Ovary (tissue), 9 donors: Measurements from ENCODE around the gene CPEB4. TPM values are rescaled to one million over a fixed set of nuclear protein-coding genes. Genes with fewer than 3 reads are reported as not detected.
A peak's percentile ranks its signal among the peaks of the same experiment; 100 is the strongest.

Experiments
- DNase-seq, 5 donors: peaks; one replicate each; pipeline ENCODE4 v3.0.0-alpha.2; 2019 to 2020
- H3K27ac ChIP-seq, 2 donors: fragments of 200-600 bp; one replicate each; pipeline versions ENCODE4 v1.5.1 to v1.8.0; 2019 to 2022
- H3K27me3 ChIP-seq: fragments of 200-600 bp; one replicate; pipeline ENCODE4 v1.8.0; 2022
- H3K36me3 ChIP-seq: fragments of 200-600 bp; sonication (generic); one replicate; pipeline ENCODE4 v1.5.1; 2019
- H3K4me1 ChIP-seq: one replicate; pipeline ENCODE4 v1.8.1; 2013; ENCODE audit warnings: mild to moderate bottlenecking, moderate library complexity; ENCODE audit not compliant: insufficient read depth
- H3K4me3 ChIP-seq: fragments of 200-600 bp; sonication (generic); one replicate; pipeline ENCODE4 v1.5.1; 2017
- H3K9me3 ChIP-seq, 2 donors: fragments of 200-600 bp in 1 of 2; sonication (generic) in 1 of 2; one replicate each; pipeline versions ENCODE4 v1.5.1 to v1.8.1; 2013 to 2019; ENCODE audit warnings: mild to moderate bottlenecking in 1 of 2, moderate library complexity in 1 of 2
- CTCF ChIP-seq, 3 donors: fragments of 450-650 bp in 2 of 3; fragments of 200-600 bp in 1 of 3; IDR thresholded peaks; one replicate each; pipeline versions ENCODE4 v1.5.1 to v1.8.0; 2016 to 2022; ENCODE audit warnings: antibody characterized with exemption in 3 of 3, mild to moderate bottlenecking in 1 of 3
- EP300 ChIP-seq: sonication (generic); formaldehyde crosslinking; IDR thresholded peaks from one replicate; pipeline ENCODE4 v1.6.1; 2017; ENCODE audit warnings: antibody characterized with exemption
- POLR2A ChIP-seq: fragments of 450-650 bp; IDR thresholded peaks from one replicate; pipeline ENCODE4 v1.6.1; 2017; ENCODE audit warnings: antibody characterized with exemption, mild to moderate bottlenecking, moderate library complexity
- WGBS, 3 donors: extraction: QIAGEN DNeasy Blood & Tissue Kit in 1 of 3; methylation state at CpG; one replicate each; pipeline versions ENCODE4 v1.1.5 to v1.1.7; 2013 to 2017; 5-methylcytosine and 5-hydroxymethylcytosine counted together
- intact Hi-C, 4 donors: fragments of 100-400 bp; cut with DNase I; formaldehyde crosslinking; loops; one replicate each; pipeline versions ENCODE4 v1.11.0 to v1.15.1; 2022 to 2023
- polyA plus RNA-seq, 2 donors: library from polyadenylated mRNA; stranded (reverse); fragments of 200-250 nt in 1 of 2; fragments of 350-450 nt in 1 of 2; fragmentation: Illumina TruSeq in 1 of 2; extraction: RNeasy Lipid Tissue Mini Kit (QIAGEN cat#74804) in 1 of 2; gene quantifications; one replicate each; pipeline ENCODE4 v1.2.3, GENCODE V29; 2013 to 2014
- total RNA-seq, 7 donors: library from RNA; depleted of rRNA in 2 of 7; stranded (reverse); fragments of >200 nt in 2 of 7; fragmentation: NEBNext Ultra II Directional in 3 of 7; extraction: Animal tissue kit (Norgen Biotek cat#: 25700) in 3 of 7; gene quantifications; one replicate each; pipeline versions ENCODE4 v1.1.0 to v1.2.4, GENCODE V29; 2016 to 2023
- donor health status: DM: no; HTN: no; CAD: no; lungs with moderate emphysema.
- donor health status: DM: no; HTN: no; CAD: no.
- donor health status: Bipolar disorder and iron deficiency.
- donor health status: DM: yes; HTN: yes; CAD: no.
- donor health status: DM: no; HTN: no; CAD: no.
- donor health status: DM: yes; HTN: yes; CAD: no.

CPEB4 gene
- total and polyA plus RNA-seq, 9 donors = 7.2 to 50.1 (median 23.2) TPM

DNA sequence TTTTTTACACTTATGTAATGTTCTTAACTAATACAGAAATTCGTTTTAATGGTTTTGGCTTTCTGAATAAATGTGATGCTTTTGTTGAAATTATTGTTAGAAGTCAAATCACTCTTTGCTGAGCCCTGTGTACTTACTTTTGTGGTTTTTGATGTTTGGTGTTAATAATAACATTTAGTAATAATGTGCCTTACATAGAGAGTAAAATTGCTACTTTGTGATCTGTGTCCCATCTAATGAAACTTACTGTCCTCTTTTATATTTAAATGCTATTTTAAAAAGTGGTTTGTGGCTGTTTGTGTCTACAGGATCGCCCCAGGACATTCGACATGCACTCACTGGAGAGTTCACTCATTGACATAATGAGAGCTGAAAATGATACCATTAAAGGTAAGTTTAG lies 22.1 kb downstream of the CPEB4 start:
- peaks cover 3% of the 10 kb centered on the region for H3K4me1 ChIP-seq
- H3K27ac ChIP-seq = no peak overlapping the region
- H3K4me3 ChIP-seq = no peak overlapping the region
- H3K27me3 ChIP-seq = no peaks in the 10 kb centered on the region
- 78 to 85% (median 80%) methylated on average over 3 of the region's 3 CpGs for WGBS, 3 donors
- TF ChIP-seq POLR2A (no peak), CTCF (IDR thresholded peaks at IDR 0.05) (no peak), EP300 (no peak)
- intact Hi-C loops = no loop called here
- H3K36me3 ChIP-seq = no peaks in the 10 kb centered on the region
- DNase-seq = no peak
- no peaks in the 10 kb centered on the region for H3K9me3 ChIP-seq

- Histone ChIP-seq H3K4me3 (no peak overlapping the region), H3K27ac (no peak overlapping the region), H3K4me1 (peaks cover 3% of the 10 kb centered on the region), H3K36me3 (no peaks in the 10 kb centered on the region), H3K9me3 (no peaks in the 10 kb centered on the region), H3K27me3 (no peaks in the 10 kb centered on the region)
- no peak for TF ChIP-seq EP300
- TF ChIP-seq CTCF (IDR thresholded peaks at IDR 0.05) = no peak
- TF ChIP-seq POLR2A = no peak
- no peak for DNase-seq
- intact Hi-C loops = no loop called here
These were observed 23.5 kb downstream of the CPEB4 start for GRCh38 chr5:173911623-173912022.

DNA sequence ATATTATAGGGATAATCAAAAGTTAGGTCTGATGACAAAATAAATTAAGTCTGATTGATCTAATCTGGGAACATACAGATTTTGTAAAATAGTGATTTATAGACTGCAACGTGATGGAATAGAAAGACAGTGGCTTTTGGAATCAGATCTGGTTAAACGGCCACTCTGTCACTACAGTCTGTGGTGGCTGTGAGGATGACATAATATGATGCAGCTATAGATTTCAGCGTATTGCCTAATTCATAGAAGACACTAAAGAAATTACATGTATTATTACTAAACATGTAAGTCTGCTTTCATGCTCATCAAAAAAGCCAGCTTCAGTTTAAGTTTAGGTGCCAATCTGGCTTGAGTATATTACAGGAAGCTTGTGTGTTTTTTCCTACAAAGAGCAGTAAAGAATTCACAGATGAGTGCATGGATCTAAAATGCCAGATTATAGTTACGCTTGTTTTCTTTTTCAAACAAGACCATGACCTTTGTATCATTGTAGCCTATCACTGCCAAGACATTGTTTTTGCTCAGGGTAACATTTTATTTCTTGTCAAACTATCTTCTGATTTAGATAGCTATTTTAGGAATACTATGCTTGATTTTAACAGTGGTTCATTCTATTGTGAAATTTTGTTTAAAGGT lies 25.7 kb downstream of the CPEB4 start:
- H3K36me3 ChIP-seq = no peaks in the 10 kb centered on the region
- TF ChIP-seq CTCF (IDR thresholded peaks at IDR 0.05) = no peak
- no peak for TF ChIP-seq POLR2A
- TF ChIP-seq EP300 = no peak
- intact Hi-C loops = no loop called here
- DNase-seq = no peak
- H3K27ac ChIP-seq = no peak overlapping the region
- no peaks in the 10 kb centered on the region for H3K27me3 ChIP-seq
- peaks cover 1% of the 10 kb centered on the region for H3K4me1 ChIP-seq
- WGBS, 3 donors = 68 to 76% (median 74%) methylated on average over 4 of the region's 4 CpGs
- no peaks in the 10 kb centered on the region for H3K9me3 ChIP-seq
- no peak overlapping the region for H3K4me3 ChIP-seq

GRCh38 chr5:173915310-173916014 lies 27.3 kb downstream of the CPEB4 start:
- DNase-seq = no peak
- Histone ChIP-seq H3K36me3 (no peaks in the 10 kb centered on the region), H3K4me1 (peaks cover 3% of the 10 kb centered on the region), H3K4me3 (no peak overlapping the region), H3K27ac (peak overlapping the region in 1 of 2 donors; percentile 20), H3K9me3 (no peaks in the 10 kb centered on the region), H3K27me3 (no peaks in the 10 kb centered on the region)
- intact Hi-C loops = no loop called here
- TF ChIP-seq EP300 (no peak), CTCF (IDR thresholded peaks at IDR 0.05) (no peak), POLR2A (no peak)
- WGBS, 3 donors = 40 to 67% (median 43%) methylated on average over 7 of the region's 7 CpGs
